NCI-H446 (cell line): ENCODE results near the gene WFDC1.
"Not testable (repeated sequence)": the region's sequence is repeated elsewhere in the genome, so short reads cannot be mapped to it uniquely, and the experiment has no call there.

Experiments
- DNase-seq, 2 experiments: peaks; one replicate each; lab custom pipeline; 2025; lab: John Stamatoyannopoulos, UW

WFDC1 gene

DNA sequence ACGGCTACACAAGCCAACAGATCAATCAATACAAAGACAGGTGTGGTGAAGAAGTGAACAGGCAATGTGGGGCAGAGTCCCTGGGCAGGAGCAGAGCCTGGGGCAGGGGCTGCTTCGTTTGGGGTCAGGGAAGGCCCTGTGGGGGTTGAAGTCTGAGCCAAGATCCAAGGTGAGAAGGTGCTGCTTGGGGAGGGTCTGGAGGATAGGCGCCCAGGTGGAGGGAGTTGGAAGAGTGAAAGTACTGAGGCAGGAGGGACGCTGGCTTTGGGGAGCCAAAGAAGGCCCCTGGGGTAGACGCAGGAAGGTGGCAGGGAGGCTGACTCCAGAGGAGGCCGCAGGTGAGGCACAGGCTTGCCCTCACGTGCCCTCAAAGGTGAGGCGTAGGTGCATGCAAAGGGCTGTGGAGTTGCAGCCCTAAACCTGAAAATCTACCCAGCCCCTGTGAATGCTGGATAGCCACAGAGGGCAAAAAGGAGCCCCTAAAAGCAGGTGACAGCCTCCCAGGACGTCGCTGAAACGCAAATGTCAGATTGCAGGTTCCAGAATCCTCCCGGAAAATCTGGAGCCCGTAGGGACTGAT, 33.3 kb downstream of the WFDC1 start:
- no peak for DNase-seq

DNA sequence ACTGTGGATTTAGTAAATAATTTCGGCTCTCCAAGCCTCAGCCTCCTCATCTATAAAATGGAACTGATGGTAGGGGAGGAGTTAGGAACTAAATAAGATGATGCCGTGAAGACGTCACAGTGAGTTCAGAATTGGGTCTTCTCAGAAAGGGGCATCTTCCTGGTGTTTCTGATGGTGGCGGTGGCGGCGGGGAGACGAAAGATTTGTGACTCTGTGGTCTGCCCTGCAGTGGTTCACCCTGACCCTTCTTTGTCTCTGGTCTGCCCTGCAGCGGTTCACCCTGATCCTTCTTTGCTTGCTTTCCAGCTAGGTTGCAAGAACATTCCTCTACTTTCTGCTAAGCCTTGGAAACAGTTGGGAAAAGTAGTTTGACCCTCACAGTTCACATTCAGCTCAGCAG, 34.3 kb downstream of the WFDC1 start:
- DNase-seq, result no peak

DNA sequence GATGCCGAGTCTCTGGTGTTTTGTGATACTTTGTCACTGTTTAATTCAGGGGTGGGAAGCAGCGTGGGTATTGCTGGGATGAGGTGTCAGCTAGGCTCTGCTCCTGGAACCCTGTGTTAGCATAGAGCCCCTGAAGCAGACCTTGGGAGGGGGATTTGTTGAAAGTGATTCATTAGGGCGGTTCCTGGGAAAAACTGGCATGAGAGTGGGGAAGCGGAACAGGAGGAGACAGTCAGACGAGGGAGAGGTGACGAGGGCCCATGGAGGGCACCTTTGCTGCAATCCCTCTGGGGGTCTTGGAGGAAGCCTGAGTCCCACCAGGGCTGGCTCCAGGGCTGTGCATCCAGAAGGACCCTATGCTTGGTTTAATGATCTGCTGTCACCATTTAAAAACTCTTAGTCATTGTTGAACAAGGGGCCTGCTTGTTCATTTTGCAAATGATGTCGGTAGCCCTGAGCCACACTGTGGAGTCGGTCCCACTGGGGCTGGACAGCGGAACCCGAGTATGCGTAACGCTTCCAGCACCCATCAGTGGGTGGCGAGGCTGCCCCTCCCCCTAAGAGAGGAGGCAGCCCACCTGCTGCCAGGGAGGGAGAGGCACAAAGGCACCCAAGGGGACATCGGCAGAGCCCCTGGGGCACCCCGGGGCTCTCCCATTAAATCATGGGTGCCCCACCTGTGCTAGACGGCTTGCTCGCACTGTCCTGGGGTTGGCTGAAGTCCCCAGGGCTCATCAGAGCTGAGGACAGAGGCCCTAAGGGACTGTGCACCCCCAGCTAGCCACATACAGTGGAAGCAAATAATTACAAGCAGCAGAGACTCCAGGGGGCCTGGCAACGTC, 35.4 kb downstream of the WFDC1 start:
- DNase-seq, result no peak

DNA sequence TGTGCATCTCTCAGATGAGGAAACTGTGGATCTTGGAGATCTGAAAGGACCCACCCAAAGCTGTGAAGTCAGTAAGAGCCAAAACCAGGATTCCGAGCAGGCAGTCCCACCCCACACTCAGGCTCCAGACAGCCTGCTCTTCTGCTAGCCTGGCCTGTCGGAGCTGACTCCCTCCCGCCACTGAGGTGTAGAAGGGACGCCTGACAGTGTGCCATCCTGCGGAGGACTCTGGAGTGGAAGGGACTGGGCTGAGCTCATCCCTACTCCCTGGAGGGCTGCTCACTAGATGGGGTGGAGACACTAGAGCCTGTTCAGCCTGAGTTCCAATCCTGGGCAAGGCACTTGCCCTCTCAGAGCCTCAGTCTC, 36.0 kb downstream of the WFDC1 start:
- no peak for DNase-seq

DNA sequence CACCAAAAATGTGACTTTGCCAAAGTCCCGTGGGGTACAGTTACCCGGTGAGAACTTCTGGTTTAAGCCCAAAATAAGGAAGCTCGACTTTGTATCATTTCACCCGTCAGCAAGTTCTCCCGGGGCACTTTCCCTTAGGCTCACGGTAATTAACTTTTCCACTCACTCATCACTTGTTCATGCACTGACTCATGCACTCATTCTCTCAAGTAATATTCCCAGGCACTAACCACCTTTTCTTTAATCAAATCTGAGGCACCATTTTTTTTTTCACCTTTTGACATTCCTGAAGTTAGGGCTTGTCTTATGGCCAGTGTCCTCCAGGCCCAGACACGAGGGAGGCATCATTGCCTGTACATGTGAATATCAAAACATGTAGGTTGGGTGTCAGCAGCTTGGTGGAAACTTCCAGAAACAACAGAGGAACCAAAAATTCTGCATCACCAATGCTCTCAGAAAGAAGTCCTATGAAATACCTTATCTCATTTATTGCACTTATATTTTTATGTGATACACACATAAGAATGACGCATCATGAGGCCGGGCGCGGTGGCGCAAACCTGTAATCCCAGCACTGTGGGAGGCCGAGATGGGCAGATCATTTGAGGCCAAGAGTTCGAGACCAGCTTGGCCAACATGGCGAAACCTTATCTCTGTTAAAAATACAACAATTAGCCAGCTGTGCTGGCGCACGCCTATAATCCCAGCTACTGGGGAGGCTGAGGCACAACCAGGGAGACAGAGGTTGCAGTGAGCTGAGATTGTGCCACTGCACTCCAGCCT, 37.5 kb downstream of the WFDC1 start:
- DNase-seq, result no peak

DNA sequence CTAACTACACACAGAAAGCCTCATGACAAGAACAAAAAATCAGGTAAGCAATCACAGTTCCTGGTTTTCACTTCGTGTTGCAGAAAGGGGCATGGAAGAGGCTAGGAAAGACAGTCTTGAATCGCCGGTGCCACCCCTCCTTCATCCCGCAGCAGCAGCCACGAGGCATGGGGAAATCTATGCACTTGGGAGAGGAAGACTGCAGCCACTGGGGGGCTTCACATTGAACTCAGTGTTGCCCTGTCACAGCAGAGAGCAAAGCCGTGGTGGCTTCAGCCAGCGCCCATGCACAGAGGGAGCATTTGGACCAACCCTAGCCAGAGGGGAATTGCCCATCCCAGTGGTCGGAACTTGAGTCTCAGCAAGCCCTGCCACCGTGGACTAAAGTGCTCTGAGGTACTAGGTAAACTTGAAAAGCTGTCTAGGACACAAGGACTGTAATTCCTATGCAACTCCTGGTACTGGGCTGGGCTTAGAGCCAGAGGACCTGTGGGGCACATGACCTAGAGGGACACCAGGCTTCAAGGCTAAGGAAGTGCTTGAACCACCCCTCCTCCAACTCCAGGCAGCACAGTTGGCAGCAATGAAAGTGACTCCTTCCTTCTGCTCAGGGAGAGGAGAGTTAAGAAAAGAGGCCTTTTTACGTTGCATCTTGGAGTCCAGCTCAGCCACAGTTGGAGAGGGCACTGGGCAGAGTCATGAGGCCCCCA, 38.5 kb downstream of the WFDC1 start:
- no peak for DNase-seq

DNA sequence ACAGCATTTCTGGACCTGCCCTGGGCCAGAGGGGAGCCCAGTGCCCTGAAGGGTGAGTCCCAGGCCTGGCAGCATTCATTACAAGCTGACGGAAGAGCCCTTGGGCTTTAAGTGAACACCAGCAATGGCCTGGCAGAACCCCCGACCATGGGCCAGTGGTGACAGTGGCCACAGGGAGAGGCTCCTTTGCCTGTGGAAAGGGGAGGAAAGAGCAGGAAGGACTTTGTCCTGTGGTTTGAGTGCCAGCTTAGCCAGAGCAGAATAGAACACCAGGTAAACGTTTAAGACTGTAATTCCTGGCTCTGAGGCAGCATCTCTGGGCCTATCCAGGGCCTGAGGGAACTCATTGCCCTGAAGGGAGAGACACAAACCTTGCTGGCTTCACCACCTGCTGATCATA, 39.4 kb downstream of the WFDC1 start:
- no peak for DNase-seq

DNA sequence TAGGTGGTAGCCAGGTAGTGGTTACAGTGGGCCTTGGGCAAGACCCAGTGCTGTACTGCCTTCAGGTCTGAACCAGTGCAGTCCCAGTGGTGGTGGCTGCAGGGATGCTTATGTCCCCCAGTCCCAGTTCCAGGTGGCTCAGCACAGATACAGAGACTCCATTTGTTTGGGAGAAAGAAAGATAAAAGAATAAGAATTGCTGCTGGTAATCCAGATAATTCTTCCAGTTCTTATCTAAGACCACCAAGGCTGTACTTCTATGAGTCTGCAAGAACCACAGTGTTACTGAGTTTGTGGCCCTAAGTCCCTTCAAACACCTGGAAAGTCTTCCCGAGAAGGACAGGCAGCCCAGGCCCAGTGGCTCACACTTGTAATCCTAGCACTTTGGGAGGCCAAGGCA, 39.8 kb downstream of the WFDC1 start:
- DNase-seq, result no peak

DNA sequence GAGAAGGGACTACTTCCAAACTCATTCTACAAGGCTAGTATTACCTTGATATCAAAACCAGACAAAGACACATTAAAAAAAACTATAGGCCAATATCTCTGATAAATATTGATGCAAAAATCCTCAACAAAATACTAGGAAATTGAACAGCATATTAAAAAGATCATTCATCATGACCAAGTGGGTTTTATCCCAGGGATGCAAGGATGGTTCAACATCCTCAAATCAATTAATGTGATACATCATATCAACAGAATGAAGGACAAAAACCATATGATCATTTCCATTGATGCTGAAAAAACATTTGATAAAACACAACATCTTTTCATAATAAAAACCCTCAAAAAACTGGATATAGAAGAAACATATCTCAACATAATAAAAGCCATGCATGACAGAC, 42.6 kb downstream of the WFDC1 start:
- DNase-seq, result not testable (repeated sequence)

DNA sequence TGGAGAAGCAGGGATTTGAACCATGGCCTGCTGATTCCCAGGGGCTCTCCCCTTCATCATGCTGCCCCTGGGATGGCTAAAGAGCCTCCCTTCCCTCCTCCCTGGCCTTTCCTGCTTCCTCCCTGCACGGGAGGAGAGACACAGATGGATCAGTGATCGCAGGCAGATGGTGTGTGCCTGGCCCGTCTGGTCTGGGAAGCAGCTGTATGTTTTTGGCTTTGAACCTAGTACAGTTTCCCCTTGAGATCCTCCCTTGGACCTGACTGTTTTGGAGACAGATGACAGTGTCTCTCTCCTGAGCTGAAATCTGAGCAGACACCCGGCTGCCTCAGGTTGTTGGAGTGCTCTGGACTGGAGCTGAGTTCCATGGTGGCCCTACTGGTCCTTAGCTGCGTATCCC, 44.6 kb downstream of the WFDC1 start:
- DNase-seq, result peak in 1 of 2 experiments; percentile 27

DNA sequence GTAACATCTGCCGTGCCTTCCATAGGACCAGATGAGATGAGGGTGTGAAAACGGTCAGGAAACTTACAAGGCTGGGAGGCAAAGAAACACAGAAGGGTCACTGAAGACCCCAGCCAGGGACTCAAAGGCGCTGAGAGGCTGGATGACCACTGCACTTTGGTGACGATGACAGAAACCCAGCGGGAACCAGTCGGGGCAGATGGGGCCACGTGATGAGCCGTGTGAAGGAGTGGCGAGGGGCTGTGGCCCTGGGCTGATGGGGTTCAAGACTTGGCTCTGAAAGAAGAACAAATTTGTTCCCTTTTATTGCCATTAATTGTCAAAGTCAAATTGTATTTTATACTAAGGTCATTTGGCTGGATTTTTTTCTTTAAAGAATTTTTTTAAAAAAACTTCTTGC, 45.1 kb downstream of the WFDC1 start:
- DNase-seq, result no peak

DNA sequence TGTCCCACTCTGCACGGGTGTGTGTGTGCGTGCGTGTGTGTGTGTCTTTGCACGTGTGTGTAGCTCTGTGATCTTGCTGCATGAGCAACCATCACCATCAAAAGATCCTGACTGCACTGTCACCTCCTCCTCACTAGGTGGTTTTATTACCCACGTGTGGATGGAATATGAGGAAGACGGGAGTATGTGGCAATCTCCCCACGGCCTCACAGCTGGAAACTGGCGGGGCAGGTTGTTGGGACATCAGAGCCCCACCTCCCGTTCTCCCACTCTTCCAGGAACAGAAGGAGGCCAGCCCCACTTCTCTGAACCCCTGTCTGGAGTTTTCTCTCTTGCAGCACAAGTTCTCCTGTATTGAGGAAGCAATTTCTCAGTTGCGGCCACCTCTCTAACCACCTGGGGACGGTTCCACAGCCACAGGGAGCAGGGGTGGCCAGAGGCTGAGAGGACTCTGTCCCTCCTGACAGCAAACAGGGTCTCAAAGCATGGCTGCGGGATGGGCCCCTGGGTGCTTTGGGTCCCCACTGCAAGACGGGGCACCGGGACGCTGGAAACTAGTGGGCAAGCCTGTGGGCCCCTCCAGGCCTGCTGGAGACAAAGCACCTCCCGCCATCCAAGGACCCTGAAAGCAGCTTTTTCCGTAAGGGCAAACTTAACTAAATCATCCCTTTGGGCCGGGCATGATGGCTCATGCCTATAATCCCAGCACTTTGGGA, 45.8 kb downstream of the WFDC1 start:
- DNase-seq, result no peak

DNA sequence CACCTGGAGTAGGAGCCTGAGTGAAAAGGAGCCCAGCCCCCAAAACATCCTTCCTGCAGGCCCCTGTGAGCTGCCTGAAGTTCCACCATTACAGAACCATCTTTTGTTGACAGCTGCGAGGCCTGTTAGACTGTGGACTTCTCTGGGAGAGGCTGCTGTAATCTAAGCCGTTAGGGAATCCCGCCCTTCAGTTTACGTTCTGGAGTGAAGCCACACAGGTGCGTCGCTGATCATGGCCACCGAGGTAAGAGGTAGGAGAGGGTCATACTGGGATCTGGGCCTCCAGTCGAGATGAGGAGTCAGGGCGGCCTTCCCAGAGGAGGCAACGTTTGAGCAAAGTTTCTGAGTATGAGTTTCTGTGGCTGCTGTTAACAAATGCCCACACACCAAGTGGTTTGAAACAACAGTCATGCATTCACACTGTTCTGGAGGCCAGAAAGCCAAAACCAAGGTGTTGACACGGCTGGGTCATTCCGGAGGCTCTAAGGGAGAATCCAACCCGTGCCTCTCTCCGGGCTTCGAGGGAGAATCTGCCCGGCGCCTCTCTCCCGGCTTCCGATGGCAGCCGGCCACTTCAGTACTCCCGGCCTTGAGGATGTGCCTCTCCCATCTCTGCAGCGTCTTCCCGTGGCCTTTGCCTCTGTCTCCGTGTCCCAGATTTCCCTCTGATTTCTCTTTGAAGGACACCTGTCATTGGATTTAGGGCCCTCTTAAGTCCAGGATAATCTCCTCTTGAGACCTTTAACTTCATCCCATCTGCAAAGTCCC, 47.0 kb downstream of the WFDC1 start:
- DNase-seq, result no peak

DNA sequence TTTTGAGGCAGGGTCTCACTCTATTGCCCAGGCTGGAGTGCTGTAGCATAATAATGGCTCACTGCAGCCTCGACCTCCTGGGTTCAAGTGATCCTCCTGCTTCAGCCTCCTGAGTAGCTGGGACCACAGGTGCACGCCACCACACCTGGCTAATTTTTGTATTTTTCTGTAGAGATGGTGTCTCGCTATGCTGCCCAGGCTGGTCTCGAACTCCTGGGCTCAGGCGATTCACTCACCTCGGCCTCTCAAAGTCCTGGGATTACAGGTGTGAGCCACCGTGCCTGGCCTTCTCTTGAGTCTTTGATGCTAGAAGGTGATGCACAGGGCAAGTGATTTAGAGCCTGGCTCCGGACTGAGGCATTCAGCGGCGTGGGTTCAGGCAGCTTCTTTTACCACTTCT, 49.1 kb downstream of the WFDC1 start:
- DNase-seq, result not testable (repeated sequence)

DNA sequence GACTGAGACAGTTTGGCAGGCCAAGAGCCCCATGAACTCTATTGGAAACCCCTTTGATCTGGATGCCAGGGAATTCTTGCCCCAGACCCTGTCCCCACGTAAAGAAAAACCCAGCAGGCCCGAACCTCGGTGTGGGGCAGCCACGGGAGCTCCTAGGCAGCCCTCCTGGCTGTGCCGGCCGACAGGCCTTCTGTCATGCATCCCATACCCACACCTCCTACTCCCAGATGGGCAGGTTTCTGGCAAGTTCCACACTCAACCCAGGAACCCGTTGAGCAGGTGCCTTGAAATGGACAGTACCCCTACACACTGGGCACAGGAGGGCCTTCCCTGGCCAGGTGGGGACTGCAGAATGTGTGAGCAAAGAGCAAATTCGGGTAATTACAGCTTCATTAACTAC, 50.1 kb downstream of the WFDC1 start:
- no peak for DNase-seq

DNA sequence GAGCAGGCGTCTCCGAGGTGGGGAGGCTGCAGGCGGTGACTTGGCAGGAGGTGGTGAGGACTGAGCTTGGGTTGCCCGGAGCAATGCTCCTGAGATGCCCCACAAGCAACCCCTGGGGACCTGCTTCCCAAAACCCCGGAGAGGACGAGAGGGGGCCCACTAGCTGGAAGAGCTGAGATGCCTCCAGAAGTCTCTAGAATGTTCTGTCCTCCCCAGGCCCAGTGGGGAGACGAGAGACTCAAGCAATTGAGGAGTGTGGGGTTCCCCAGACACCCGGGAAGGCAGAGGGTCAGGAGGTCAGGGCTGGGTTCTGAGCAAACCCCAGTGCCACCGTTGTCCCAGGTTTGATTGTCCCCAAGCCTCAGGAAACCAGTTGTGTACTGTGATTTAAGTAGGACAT, 52.5 kb downstream of the WFDC1 start:
- DNase-seq, result no peak

DNA sequence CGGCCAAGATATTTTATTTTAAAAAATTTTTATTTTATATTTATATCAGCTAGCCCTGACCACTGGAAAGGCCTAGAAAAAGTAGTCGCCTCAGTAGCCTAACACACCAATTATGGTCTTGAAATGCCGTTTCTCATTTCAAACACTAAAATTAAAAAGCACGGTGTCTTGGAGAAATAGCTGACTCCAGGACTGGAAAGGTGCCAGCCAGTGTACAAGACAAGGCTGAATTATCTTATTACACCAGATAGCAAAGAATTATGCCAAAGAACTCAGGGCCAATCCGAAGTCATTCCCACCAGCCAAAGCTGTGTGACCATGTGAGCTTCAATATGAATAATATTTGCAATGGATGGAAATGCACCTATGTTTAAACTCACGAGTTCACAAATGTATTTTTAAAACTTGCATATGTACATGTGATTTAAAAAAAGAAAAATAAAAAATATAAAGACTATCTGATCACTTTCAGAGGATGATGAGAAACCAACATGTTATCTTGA, 53.8 kb downstream of the WFDC1 start:
- no peak for DNase-seq

DNA sequence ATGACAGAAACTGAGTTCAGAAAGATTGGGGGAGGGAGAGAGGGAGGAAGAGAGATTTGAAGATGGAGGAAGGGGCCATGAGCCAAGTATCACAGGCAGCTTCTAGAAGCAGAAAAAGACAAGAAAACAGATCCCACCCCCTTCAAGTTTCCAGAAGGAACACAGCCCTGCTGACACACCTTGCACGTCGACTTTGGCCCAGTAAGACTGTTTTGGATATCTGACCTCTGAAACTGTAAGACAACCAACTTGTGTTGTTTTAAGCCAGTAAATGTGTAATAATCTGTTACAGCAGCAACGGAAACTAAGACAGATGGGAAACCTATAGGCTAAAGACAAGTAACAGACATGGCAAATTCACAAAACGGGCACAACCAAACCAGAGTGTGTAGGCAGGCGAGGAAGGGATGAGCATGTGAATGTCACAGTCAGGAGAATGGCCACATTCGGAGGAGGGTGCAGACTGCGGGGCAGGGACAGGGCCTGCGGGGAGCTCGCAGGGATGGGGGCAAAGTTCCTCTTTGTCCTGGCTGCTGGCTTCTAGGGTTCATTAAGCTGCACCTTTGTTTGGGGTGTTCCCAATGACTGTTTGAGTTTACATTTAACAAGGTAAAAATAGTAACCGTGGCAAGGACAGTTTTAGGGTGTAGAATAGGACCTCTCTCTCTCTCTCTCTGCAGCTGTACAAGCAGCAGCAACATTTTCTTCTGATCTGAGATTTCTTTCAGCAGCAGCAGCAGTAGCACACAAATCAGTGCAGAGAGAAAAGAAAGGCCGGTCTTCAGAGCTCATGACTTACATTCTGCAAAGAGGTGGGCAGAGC, 55.4 kb downstream of the WFDC1 start:
- no peak for DNase-seq

DNA sequence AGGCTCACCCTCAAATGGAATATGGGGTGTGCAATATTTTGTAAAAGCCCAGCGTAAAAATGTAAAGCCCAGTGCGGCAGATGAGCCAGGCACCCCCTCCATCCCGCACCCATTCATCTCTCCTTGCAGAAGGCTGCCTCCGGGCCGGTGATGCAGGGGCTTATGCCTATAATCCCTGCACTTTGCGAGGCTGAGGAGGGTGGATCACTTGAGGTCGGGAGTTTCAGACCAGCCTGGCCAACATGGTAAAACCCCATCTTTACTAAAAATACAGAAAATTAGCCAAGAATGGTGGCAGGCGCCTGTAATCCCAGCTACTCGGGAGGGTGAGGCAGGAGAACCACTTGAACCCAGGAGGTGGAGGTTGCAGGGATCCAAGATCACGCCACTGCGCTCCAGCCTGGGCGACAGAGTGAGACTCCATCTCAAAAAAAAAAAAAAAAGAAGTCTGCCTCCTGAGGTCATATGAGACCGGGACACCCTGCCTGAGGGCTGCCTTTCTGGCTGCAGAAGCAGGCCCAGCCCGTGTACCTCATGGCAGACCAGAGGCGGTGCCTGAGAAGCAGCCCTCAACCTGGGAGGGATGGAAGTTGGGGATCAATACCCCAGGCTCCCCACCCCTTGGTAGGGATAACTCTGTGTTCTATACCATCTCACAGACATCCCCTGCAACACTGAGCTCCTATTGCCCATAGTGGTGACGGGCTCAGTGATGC, 56.2 kb downstream of the WFDC1 start:
- no peak for DNase-seq
